GM21825 (cell line): ENCODE results near the gene RPS6KA2.

ENCODE experiments used
- ATAC-seq: cut with Tn5 transposase; IDR thresholded peaks from one replicate; pipeline ENCODE4 v1.9.1; 2021; ENCODE audit warnings: mild to moderate bottlenecking, moderate library complexity; ENCODE audit not compliant: unreplicated experiment

The RPS6KA2 gene

GRCh38 chr6:166616261-166617238, 10.5 kb downstream of the RPS6KA2 start:
- ATAC-seq, result no peak

- no peak for ATAC-seq
Observed at GRCh38 chr6:166615059-166615770, 11.8 kb downstream of the RPS6KA2 start.

- ATAC-seq, result no peak
Observed at GRCh38 chr6:166614589-166614988, 12.5 kb downstream of the RPS6KA2 start.

- no peak for ATAC-seq
Observed at GRCh38 chr6:166614171-166614583, 12.9 kb downstream of the RPS6KA2 start.

- ATAC-seq, result no peak
Observed at GRCh38 chr6:166613027-166613426, 14.0 kb downstream of the RPS6KA2 start.

GRCh38 chr6:166612471-166612881, 14.6 kb downstream of the RPS6KA2 start:
- no peak for ATAC-seq

GRCh38 chr6:166611631-166612030, 15.4 kb downstream of the RPS6KA2 start:
- ATAC-seq, result no peak

- ATAC-seq, result no peak
Observed at GRCh38 chr6:166610069-166610468, 17.0 kb downstream of the RPS6KA2 start.

GRCh38 chr6:166608774-166609173, 18.3 kb downstream of the RPS6KA2 start:
- ATAC-seq, result no peak

- ATAC-seq, result no peak
Observed at GRCh38 chr6:166605752-166606151, 21.3 kb downstream of the RPS6KA2 start.

GRCh38 chr6:166604911-166605310, 22.1 kb downstream of the RPS6KA2 start:
- no peak for ATAC-seq

GRCh38 chr6:166604328-166604727, 22.7 kb downstream of the RPS6KA2 start:
- ATAC-seq, result no peak

- no peak for ATAC-seq
Observed at GRCh38 chr6:166603043-166603690, 23.9 kb downstream of the RPS6KA2 start.

- no peak for ATAC-seq
Observed at GRCh38 chr6:166601956-166602355, 25.1 kb downstream of the RPS6KA2 start.

- no peak for ATAC-seq
Observed at GRCh38 chr6:166600931-166601330, 26.1 kb downstream of the RPS6KA2 start.

GRCh38 chr6:166599205-166599604, 27.8 kb downstream of the RPS6KA2 start:
- ATAC-seq, result no peak

GRCh38 chr6:166598441-166599138, 28.5 kb downstream of the RPS6KA2 start:
- ATAC-seq, result no peak

GRCh38 chr6:166597711-166598440, 29.2 kb downstream of the RPS6KA2 start:
- ATAC-seq, result no peak

- no peak for ATAC-seq
Observed at GRCh38 chr6:166596776-166597507, 30.1 kb downstream of the RPS6KA2 start.
